RWPE1 (cell line): ENCODE results near the gene PPM1F.
"Not testable (repeated sequence)": the region's sequence is repeated elsewhere in the genome, so short reads cannot be mapped to it uniquely, and the experiment has no call there.

ENCODE experiments used
- CTCF ChIA-PET: fragments of 350-600 bp; sonication (Branson Sonifier 250); formaldehyde crosslinking; extraction: SDS; loops from one replicate; lab custom pipeline; 2021; lab: Yijun Ruan, JAX
- POLR2A ChIA-PET: fragments of 400-600 bp; formaldehyde crosslinking; extraction: SDS; loops from one replicate; lab custom pipeline; 2020; ENCODE audit warnings: antibody characterized with exemption; ENCODE audit not compliant: low non-redundant PET; lab: Yijun Ruan, JAX
- DNase-seq: peaks from one replicate; pipeline ENCODE4 v3.0.0; 2012; ENCODE audit warnings: low spot score
- H3K27ac ChIP-seq: fragments of 450-650 bp; 2 replicates; pipeline ENCODE4 v1.5.1; 2017
- CTCF ChIP-seq: fragments of 450-650 bp; conservative IDR thresholded peaks from 2 replicates; pipeline ENCODE4 v1.5.1; 2017; ENCODE audit warnings: low read depth, mild to moderate bottlenecking

The PPM1F gene

GRCh38 chr22:21943571-21944448 lies 8.8 kb downstream of the PPM1F start:
- peak overlapping the region; percentile 97 for H3K27ac ChIP-seq
- DNase-seq, result no peak
- ChIA-PET CTCF (interaction anchor here (0.6 kb wide), 1 partner anchor 39 kb away, joined by 3 read pairs; the partner anchor contains the start of gene TOP3B), POLR2A (no interaction called here)
- no peak for TF ChIP-seq CTCF

- H3K27ac ChIP-seq, result peak overlapping the region; percentile 97
- no peak for TF ChIP-seq CTCF
- DNase-seq, result peak; percentile 63
- POLR2A ChIA-PET, result no interaction called here
- CTCF ChIA-PET, result no interaction called here
Observed at GRCh38 chr22:21942407-21943343, 10.0 kb downstream of the PPM1F start.

GRCh38 chr22:21941921-21942320 lies 10.7 kb downstream of the PPM1F start:
- POLR2A ChIA-PET, result no interaction called here
- CTCF ChIA-PET, result no interaction called here
- no peak for DNase-seq
- peak overlapping the region; percentile 97 for H3K27ac ChIP-seq
- no peak for TF ChIP-seq CTCF

GRCh38 chr22:21940521-21940920 lies 12.1 kb downstream of the PPM1F start:
- DNase-seq, result no peak
- POLR2A ChIA-PET, result no interaction called here
- CTCF ChIA-PET, result interaction anchor here (0.6 kb wide), 1 partner anchor 1099 kb away, joined by 4 read pairs; no protein-coding TSS in a partner anchor
- TF ChIP-seq CTCF, result no peak
- H3K27ac ChIP-seq, result peak overlapping the region; percentile 97

- POLR2A ChIA-PET, CTCF ChIA-PET, DNase-seq: not testable (repeated sequence)
- peak overlapping the region; percentile 97 for H3K27ac ChIP-seq
Observed at GRCh38 chr22:21939935-21940334, 12.7 kb downstream of the PPM1F start.

GRCh38 chr22:21939461-21939913 lies 13.2 kb downstream of the PPM1F start:
- ChIA-PET CTCF (interaction anchor here (1.7 to 3.4 kb wide), 3 partner anchors 10 to 22 kb away, joined by 5 to 27 read pairs (median 11); partner anchors contain the start of gene PPM1F), POLR2A (no interaction called here)
- no peak for TF ChIP-seq CTCF
- DNase-seq, result no peak
- H3K27ac ChIP-seq, result peak overlapping the region; percentile 97
